Mucosa of descending colon (tissue), 3 donors: ENCODE data around the gene OSBPL1A. TPM values are rescaled to one million over a fixed set of nuclear protein-coding genes. Genes with fewer than 3 reads are reported as not detected.

Source experiments
- ATAC-seq: fragments of 200-7000 bp; cut with Tn5 transposase; one replicate; pipeline ENCODE4 v1.9.1; 2020; ENCODE audit warnings: mild to moderate bottlenecking, moderate library complexity
- DNase-seq, 3 donors: peaks; one replicate each; pipeline ENCODE4 v3.0.0-alpha.2; 2020
- H3K36me3 ChIP-seq: fragments of 200-600 bp; one replicate; pipeline ENCODE4 v1.8.0; 2021; ENCODE audit warnings: low read depth, mild to moderate bottlenecking
- H3K4me1 ChIP-seq: fragments of 200-600 bp; one replicate; pipeline ENCODE4 v1.8.0; 2021; ENCODE audit warnings: low read depth, mild to moderate bottlenecking
- H3K4me3 ChIP-seq: fragments of 200-600 bp; one replicate; pipeline ENCODE4 v1.8.0; 2021; ENCODE audit warnings: mild to moderate bottlenecking
- H3K9me3 ChIP-seq: fragments of 200-600 bp; one replicate; pipeline ENCODE4 v1.8.0; 2021; ENCODE audit warnings: mild to moderate bottlenecking
- intact Hi-C, 2 donors: fragments of 100-400 bp; cut with DNase I in 1 of 2; cut with micrococcal nuclease in 1 of 2; formaldehyde crosslinking; loops; one replicate each; pipeline versions ENCODE4 v1.11.0 to v1.11.1; 2022; cut with DNase I, micrococcal nuclease
- total RNA-seq, 3 donors: library from RNA; stranded (reverse); fragmentation: NEBNext Ultra II Directional in 2 of 3; extraction: Animal tissue kit (Norgen Biotek cat#: 25700) in 2 of 3; gene quantifications; one replicate each; pipeline versions ENCODE4 v1.2.1 to v1.2.4, GENCODE V29; 2021 to 2023
- TF ChIP-seq, protein P1 (sequence below): fragments of 200-600 bp; IDR thresholded peaks from one replicate; pipeline ENCODE4 v1.8.0; 2022; ENCODE audit warnings: antibody characterized with exemption, mild to moderate bottlenecking
- donor health status: DM: no; HTN: no; CAD: no; lungs with moderate emphysema.
- donor health status: DM: no; HTN: no; CAD: no.
- donor health status: DM: no; HTN: yes; CAD: no.

Gene OSBPL1A
- total RNA-seq, 3 donors from 2014 or later = 32.5 to 77.5 (median 69.8) TPM

DNA sequence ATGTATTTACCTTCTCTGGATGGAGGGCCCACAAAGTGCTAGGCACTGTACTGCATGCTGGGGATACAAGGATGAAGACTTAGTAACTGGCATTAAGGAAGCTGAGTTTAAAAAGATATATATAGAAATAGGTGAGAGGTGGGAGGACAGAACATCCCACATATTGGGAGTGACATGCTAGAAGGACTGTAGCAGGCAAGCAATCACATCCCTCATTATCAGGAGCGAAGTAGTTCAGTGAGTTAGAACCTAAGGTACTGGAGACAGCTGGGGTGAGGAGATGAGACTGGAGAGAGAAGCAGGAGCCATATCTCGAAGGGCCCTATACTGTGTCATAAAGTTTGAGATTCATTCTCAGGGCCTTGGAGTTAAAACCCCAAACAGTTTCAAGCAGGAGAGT is 10.9 kb upstream of the OSBPL1A start:
- no peaks in the 10 kb centered on the region for H3K36me3 ChIP-seq
- DNase-seq = no peak
- no peaks in the 10 kb centered on the region for H3K4me1 ChIP-seq
- H3K4me3 ChIP-seq = no peak overlapping the region
- intact Hi-C loops = no loop called here
- ATAC-seq = no peak
- no peaks in the 10 kb centered on the region for H3K9me3 ChIP-seq
- TF ChIP-seq, protein P1, sequence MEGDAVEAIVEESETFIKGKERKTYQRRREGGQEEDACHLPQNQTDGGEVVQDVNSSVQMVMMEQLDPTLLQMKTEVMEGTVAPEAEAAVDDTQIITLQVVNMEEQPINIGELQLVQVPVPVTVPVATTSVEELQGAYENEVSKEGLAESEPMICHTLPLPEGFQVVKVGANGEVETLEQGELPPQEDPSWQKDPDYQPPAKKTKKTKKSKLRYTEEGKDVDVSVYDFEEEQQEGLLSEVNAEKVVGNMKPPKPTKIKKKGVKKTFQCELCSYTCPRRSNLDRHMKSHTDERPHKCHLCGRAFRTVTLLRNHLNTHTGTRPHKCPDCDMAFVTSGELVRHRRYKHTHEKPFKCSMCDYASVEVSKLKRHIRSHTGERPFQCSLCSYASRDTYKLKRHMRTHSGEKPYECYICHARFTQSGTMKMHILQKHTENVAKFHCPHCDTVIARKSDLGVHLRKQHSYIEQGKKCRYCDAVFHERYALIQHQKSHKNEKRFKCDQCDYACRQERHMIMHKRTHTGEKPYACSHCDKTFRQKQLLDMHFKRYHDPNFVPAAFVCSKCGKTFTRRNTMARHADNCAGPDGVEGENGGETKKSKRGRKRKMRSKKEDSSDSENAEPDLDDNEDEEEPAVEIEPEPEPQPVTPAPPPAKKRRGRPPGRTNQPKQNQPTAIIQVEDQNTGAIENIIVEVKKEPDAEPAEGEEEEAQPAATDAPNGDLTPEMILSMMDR = no peak

DNA sequence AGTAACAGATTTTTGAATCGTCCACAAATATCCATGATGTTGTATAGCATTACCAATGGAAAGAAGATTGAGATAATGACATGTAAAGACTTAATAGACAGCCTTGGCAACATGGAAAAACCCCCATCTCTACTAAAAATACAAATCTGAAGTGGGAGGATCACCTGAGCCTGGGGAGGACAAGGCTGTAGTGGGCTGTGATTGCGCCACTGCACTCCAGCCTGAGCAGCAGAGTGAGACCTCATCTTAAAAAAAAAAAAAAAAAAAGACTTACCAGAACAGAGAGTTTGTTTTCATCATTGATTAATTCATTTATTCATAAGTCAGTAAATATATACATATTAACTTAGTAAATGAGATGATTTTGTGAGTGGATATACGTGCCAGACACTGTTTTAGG is 7.0 kb upstream of the OSBPL1A start:
- intact Hi-C loops = no loop called here
- H3K4me3 ChIP-seq = no peak overlapping the region
- no peaks in the 10 kb centered on the region for H3K4me1 ChIP-seq
- TF ChIP-seq, protein P1 = no peak
- ATAC-seq (no peak), DNase-seq (no peak)
- H3K9me3 ChIP-seq = no peaks in the 10 kb centered on the region
- no peaks in the 10 kb centered on the region for H3K36me3 ChIP-seq

DNA sequence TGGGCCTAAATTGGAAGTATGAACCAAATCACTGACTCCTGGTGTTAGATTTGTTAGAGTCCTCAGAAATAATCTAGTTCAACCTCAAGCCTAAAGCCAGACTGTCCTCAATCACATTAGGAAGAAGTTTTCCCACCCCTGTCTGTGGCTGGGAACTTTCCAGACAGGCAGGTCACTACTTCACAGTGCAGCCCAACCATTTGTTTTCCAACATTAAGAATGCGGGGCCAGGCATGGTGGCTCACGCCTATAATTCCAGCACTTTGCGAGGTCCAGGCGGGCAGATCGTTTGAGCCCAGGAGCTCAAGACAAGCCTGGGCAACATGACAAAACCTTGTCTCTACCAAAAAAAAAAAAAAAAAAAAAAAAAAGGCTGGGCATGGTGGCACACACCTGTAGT is 5.5 kb upstream of the OSBPL1A start:
- Histone ChIP-seq H3K4me3 (no peak overlapping the region), H3K36me3 (no peaks in the 10 kb centered on the region), H3K9me3 (no peaks in the 10 kb centered on the region), H3K4me1 (peaks cover 4% of the 10 kb centered on the region)
- TF ChIP-seq, protein P1 = no peak
- DNase-seq = no peak
- intact Hi-C loops = no loop called here
- no peak for ATAC-seq

DNA sequence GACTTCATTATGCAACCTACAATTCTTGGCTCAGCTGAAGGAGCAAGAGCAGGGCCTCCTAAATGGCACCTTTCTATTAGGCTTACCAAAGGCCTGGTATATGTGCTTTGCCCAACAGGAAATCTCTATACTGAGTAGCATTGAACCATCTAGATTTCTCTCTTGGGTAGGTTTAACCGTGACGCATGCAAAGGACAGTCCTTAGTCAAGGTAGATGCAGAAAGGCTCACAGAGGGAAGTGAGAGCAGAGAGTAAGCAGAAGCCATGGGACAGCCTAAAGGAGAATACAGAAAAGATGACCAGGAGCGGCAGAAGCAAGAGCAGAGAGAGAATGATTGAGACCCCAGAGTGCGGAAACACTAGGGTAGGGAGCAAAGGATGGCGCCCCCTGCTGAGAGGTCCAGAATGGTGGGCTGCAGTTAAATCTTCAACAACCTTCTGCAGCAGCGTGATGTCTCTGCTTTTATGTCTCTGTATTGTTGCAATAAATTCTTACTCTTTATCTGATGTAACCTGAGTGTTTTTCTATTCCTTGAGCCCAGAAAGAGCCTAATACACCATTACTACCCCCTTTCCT is 4.7 kb upstream of the OSBPL1A start:
- H3K9me3 ChIP-seq = no peaks in the 10 kb centered on the region
- ATAC-seq (no peak), DNase-seq (peak in 1 of 3 donors; percentile 16)
- peaks cover 5% of the 10 kb centered on the region for H3K4me1 ChIP-seq
- TF ChIP-seq, protein P1 = no peak
- intact Hi-C loops = no loop called here
- no peaks in the 10 kb centered on the region for H3K36me3 ChIP-seq
- no peak overlapping the region for H3K4me3 ChIP-seq

- no peak overlapping the region for H3K4me3 ChIP-seq
- TF ChIP-seq, protein P1 = no peak
- DNase-seq (no peak), ATAC-seq (no peak)
- no peaks in the 10 kb centered on the region for H3K36me3 ChIP-seq
- intact Hi-C loops = no loop called here
- H3K9me3 ChIP-seq = no peaks in the 10 kb centered on the region
- H3K4me1 ChIP-seq = peaks cover 5% of the 10 kb centered on the region
Measured at GRCh38 chr18:24400587-24400986, 3.0 kb upstream of the OSBPL1A start.

DNA sequence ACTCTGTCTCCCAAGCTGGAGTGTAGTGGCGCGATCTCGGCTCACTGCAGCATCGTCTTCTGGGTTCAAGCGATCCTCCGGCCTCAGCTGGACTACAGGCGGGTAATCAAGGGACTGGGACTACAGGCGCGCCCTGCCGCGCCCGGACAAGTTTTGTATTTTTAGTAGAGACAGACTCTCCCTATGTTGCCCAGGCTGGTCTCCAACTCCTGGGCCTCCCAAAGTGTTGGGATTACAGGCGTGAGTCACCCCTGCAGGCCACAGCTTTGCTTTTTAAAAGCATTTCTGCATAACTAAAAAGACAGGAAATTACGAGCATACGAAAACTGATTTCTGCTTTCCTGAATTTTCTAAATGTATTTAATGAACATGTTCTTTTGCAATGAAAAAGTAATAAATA is 916 bp upstream of the OSBPL1A start:
- peak; percentile 29 to 55 (median 39) for DNase-seq
- no peaks in the 10 kb centered on the region for H3K9me3 ChIP-seq
- no peak overlapping the region for H3K4me3 ChIP-seq
- no peak for ATAC-seq
- TF ChIP-seq, protein P1 = no peak
- intact Hi-C loops = no loop called here
- peaks cover 5% of the 10 kb centered on the region for H3K4me1 ChIP-seq
- no peaks in the 10 kb centered on the region for H3K36me3 ChIP-seq
